HG02970 (cell line): ENCODE results near the gene TTLL11.

Experiments used
- ATAC-seq: cut with Tn5 transposase; IDR thresholded peaks from one replicate; pipeline ENCODE4 v1.9.1; 2021; ENCODE audit warnings: mild to moderate bottlenecking, moderate library complexity, moderate number of reproducible peaks; ENCODE audit not compliant: unreplicated experiment, low FRiP score

Gene TTLL11

DNA sequence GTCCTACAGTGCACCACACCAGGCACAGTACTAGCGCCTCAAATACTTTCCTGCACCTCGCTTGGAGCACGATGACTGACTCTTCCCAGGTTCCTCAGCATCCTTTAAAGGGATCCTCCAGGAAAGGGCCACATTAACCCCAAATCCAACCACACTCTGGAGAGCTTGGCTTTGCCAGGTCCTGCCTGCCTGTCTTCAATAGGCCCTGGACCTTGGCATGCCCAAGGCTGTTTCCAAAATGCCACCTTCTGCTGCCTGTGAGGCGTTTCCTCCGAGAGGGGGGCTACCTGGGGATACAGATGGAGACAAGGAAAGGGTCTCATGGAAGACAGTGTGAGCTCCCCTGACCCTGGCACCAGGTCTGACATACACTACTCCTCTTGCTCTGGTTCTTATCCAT, 271.8 kb downstream of the TTLL11 start:
- no peak for ATAC-seq

DNA sequence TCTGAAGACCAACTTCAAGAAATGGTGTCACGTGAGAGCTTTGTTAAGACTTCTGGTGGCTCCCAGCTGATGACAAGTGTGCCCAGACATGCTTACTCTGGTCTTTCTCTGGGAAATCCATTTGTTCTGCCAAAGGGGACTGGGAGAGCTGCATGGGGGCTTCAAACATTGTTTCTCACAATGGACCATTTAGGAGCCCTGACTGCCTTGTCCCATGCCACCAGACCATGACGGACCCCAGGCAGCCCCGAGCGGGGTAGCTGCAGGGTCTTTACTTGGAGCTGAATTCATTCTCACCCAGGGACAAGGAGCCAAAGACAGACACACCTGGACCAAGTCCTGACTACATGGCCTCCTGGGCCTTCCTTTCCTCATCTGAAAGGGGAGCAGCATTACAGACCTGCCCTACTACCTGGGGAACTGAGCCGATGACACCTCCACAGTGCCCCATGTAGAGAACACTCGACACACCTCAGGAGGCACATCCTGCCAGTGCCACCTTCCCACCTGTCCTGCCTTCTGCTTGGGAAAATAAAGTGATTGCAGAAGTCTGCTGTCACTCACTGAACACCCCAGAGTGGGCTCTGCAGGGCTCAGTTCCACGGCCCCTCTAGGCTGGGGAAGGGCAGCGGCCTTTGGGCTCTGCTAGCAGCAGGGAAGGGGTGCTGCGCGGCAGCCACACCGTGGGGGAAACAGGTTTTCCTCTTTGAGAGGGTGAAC, 272.7 kb downstream of the TTLL11 start:
- no peak for ATAC-seq

DNA sequence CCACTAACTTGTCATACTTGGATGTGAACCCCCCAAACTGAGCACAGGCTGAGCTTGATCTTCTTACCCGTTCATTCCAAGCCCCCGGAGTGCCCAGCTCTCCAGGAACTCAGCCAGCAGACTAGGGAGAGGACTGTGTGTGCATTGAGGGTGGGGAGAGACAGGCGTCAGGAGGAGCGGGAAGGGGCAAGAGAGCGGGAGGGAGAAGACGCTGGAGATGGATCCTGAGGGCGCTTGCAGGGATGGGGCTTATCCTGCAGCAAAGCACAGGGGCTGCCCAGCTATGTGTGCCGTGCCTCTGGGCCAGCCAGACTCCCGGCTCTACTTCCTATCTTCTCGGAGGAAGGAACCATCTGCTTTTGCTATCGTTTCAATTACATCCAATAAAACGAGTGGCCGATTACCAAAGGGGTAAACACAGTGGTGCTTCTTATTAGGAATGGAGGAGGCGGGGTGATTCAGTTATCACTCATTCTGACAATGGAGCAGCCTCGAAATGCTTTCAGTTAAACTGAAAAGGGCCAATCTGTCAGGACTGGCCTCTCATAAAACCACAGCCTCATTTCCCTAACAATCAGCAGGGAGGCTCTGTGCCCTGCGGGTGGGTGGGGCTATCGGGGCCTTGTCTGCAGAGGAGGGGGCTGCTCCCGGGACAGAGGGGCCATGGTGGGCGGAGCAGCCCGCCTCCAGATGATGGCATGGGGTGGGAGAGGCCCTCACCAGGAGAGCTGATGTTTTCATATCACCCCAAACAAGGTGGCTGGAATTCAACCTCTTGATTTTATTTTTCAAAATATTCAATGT, 273.5 kb downstream of the TTLL11 start:
- ATAC-seq = no peak

DNA sequence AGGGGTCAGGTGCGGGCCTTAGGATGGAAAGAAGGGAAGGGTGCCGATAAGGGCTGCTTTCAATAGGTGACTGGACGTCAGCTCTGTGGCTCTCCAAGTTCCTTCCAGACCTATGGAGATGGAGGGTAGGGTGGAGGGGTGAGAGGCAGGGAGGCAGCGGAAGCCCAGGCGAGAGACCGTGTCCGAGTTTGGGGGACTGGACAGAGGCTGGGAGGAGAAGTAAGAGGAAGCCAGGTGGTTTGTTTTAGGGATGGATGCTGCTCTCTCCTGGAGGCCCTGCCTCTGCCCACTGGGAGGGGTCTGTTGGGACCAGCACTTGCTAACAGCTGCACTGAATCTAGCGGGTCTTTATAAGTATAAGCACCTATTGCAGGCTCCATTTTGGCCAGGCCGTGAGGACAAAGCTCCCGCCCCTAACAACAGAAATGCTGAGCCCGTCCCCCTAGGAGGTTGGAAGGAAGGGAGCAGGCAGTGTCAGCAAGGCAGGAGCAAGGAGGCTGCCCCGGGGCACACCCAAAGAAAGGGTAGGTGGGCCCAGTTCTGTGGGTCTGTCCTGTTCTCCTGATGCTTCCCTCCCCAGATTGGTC, 274.2 kb downstream of the TTLL11 start:
- ATAC-seq = no peak

DNA sequence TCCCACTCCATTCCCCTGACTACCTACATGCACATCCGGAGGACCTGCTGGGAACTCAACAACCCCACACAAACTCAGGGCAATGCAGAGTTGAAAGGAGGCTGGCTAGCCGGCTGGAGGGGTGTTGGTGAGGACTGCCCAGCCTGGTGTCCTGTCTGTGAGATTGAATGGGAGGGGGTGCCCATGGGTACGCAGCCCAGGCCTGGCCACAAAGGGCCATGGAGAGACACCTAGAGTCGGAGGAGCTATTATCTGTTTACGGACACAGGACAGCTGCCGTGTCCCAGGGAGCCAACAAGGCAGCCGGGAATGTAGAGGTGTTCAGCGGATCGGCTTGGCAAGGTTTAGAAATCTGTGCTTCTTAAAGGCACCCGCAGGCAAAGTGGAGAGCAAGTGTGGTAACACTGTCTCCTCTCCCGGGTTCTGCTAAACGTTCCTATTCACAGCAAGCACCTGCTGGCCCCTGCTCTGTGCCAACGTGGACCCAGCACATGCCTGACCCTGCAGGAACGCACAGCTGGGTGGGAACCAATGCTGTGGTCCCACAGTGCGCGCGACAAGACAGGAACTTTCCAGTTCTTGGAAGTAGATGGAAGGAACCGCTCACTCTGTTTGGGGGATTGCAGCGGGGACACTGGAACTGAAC, 275.0 kb downstream of the TTLL11 start:
- ATAC-seq = no peak

DNA sequence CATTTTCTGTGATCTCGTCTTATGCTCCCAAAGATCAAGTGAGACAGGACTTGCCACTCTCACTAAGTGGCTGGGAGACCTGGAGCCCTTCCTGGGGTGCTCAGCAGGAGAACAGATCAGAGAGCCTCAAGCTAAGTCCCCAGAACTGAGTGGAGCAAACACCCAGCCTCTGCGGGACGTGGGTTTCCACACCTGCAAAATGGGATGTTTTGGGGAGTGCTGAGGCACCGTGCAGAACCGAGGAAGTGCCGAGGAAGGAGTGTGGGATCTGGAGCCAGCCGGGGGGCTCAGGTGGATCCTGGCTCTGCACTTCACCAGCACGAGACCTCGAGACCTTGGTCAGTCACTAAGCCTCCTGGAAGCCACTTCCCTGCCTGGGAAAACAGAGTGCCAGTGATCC, 275.6 kb downstream of the TTLL11 start:
- no peak for ATAC-seq

DNA sequence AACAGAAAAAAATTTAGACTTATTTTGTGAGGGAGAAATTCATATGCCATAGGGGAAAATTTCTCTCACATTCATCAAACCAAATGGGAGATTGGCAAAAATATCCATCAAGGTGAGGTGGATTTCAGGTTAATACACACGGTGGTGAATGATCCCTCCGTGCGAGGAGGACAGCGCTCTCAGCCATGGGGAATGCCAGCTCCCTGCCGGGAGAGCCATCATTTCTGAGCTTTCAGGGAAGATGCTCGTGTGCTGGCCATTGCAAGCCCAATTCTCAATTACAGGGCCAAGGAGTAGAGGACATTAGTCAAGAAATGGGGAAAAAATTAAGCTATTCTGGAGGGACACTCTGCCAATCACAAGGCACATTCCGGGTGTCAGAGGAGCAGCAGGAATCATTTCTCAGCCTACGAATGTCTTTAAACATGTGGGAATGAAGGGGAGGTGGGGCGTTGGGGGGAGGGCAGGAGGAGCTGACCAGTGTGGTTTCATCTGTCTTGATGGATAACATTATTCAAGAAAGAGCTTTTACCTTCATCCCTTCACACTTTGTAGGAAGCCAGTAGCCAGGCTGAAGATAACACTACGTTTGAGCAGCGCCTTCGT, 276.2 kb downstream of the TTLL11 start:
- ATAC-seq = no peak

DNA sequence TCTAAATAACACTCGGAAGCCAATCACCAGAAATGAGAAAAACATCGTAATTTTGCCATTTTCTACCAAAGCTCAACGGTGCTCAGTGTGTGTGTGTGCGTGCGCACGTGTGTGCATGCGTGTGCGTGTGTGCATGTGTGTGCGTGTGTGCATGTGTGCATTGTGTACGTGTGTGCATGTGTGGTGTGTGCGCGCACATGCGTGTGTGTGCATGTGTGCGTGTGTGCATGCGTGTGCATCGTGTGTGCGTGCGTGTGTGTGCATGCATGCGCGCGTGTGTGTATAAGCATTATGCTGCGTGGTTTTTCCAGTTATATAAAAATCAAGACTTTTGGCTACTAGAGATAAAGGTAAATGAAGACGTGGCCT, 276.7 kb downstream of the TTLL11 start:
- ATAC-seq = no peak

DNA sequence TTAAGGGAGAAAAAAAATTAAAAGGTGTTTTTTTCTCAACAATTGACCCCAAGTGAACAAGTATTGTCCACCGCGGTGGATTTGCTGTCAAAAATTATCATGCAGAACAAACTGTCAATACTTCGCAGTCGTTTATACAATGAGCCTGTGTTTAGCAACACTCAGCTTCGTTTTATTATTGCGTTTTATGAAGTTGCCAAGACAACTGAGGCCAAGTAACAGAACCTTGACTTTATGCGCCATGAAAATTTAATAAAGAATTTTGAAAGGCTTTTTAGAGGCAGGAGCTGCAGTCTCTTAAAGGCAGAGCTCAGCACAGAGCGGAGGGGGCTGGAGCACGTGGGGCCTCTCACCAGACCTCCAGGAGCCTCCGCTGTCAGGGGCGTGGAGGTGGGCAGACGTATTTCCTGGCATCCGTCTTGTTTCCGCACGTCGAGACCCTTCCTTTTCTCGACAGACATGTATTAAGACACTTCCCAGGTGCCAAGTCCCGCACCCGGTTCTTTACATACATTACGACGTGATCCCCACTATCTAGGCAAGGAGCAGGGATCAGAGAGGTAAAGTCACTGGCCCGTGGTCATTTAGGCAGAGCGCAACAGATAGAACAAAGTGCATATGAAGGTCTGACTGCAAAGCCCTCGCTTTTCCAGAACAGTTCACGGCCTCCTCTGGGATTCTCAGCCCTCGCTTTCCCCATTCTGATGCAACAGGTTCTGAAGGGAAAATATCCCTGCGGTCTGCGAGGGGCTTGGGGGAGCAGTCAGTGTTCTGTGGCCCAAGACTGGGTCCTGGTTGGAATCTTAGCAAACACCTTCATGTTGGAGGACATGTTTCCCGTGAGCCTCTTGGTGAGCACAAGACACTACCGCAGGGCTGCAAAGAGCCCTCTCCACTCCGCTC, 277.3 kb downstream of the TTLL11 start:
- ATAC-seq = no peak

DNA sequence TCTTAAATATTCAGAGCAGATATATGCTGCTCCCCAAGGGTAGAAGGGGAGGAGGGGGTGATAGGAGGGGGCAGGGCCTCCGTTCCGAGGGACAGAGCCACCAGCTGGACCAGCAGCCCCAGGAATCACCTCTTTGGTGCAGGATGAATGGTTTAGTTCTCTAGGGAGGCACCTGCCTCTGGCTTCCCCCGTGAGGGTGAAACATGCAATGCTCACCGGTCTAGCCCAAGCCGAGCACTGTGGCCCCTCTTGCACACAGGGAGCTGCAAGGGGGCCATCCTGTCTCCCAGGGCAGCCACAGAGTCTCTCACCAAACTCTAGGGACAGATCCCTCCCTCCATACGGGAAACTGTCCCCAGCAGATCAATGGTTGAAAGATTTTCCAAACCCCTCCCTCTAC, 278.0 kb downstream of the TTLL11 start:
- no peak for ATAC-seq

DNA sequence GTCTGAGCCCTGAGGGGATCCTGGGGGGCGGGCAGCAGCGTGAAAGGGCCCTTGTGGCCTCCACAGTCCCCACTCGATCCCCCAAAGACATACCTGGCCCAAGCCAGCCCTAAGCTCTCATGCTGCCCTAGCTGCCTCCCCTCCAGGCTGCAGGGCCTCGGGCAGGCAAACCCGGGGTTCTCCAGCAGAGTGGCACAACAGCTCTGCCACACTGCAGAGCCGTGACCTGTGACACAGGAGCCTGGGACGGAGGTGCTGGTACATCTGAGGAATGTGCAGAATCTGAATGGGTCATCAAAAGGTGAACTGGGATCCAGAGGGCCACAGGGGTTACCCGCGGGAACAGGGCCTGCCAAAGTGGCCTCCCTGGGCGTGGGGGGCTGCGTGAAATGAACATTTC, 278.5 kb downstream of the TTLL11 start:
- ATAC-seq = no peak

DNA sequence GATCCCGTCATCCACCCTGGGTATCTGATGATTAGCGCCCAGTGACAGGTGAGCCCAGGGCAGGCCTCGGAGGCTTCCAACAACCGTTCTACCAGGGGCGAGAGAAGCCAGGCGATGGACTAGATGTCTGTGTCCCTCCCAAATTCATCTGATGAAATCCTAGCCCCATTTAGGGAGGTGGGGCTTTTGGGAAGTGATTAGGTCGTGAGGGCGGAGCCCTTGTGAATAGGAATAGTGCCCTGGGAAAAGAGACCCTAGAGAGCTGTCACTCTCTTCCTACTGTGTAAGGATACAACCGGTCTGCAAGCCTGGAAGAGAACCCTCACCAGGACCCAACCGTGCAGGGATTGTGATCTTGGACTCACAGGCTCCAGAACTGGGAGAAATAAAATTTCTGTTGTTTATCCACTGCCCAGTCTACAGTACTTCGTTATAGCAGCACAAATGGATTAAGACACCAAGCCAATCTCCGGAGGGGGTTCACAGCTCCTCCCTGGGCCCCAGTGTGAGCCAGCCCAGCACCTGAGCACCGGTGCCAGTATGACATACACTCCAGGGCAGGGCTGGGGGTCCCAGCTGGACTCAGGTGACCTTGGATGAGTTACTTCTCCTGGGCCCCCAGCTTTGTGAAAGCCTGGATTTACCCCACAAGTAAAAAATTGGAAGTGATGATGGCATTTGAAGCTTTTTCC, 279.4 kb downstream of the TTLL11 start:
- no peak for ATAC-seq

DNA sequence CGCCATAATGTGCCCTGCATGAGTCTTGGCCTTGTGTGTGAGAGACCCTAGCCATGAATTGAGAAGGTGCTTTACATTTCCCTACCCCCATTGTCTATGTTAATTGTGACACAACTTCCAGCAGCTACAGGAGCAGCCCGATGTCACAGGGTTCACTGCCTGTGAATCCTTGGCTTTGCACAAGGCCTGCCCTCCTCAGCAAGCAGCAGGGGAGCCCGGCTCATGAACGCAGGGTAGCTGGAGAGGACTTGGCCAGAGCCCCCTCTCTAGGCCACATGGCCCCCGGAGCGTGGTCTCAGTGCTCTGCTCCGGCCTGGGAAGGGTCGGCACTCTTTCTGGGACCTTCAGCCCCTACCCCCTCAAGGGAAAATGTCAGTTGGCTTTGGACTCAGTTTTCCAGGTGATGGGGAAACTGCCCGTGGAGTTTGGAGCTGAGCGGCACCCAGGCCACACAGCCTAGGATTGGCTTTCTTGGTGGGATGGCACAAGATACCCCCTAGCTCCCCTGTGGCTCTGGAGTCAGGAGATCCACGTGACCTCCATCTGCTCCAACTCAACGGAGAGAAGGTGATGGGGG, 280.9 kb downstream of the TTLL11 start:
- no peak for ATAC-seq

DNA sequence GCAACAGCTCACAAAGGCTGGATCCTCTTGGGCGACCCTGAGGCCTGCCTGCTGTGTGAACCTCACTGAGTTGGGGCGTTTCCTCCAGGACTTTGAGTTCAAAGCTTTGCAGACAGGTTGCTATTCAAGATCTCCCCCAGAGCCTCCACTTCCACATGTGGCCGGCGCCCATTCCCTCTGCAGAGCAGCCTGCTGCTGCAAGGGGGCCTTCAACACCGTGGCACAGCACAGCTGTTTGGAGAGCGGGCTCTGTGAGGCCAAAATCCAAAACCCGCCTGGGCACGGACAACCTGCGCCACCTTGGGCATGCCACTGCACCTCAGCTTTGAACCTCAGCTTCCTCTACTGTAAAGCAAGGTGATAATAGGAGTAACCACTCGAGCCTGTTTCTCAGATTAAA, 281.4 kb downstream of the TTLL11 start:
- no peak for ATAC-seq

DNA sequence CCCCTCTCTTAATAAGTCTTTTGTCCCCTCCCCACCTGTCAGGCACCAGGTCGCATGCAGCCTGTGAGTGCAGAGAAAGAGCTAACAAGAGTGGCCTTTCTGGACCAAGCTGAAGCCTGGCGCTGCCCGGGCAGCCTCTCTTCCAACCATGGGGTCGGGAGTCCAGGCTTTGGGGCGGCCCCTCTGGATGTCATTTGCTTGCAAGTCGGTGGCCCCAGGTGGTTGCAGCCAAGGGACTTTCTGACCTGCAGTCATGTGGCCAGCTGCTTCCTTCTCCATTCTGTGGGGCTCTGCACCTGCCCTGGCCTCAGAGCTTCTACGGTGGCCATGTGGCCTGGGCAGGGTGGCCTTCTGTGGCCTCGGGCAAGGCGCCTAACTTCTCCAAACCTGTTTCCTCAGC, 282.0 kb downstream of the TTLL11 start:
- ATAC-seq = no peak

DNA sequence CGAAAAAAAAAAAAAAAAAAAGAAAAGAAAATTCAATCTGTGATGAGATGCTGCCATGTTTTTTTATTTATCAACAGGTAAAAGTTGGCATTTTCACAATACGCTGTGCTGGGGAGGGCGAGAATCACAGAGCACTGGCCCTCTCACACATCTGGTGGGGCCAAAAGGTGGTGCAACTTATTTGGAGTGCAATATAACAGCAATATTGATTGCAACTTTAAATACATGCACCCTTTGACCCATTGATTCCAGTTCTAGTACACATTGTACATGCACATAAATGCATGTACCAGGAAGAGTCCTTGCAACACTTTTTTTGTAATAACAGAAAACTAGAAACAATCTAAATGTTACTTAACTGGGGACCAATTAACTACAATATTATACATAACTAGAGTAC, 282.6 kb downstream of the TTLL11 start:
- ATAC-seq = no peak

DNA sequence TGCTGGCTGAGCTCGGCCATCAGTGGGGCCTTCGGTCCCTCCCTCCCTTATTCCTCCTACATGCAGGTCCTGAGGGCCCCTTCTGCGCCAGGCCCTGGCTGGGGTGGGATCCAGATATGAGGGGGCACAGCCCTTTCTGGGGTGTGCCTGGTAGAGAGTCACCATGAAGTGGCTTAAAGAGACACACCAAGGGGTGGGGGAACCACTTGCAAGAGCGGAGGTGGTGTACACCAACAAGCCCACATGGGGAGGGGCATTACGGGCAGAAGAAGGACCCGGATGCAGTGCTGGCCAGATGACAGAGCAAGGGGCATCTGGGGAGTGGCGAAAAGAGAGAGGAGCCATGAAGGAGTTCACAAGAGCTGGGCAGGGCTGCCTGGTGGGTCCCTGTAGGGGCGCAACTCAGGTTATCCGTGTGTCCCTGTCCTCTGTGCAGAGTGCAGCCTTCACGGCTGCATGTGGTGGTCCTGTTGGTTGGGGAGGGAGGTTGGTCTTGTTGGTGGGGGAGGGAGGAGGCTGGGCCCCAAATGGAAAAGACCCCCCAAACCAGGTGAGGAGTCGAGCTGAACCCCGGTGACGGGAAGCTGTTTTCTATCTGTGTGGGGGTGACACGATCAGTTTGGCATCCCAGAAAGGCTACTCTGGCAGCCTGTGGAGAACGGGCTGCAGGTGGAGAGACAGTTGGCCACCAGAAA, 283.6 kb downstream of the TTLL11 start:
- ATAC-seq = no peak

DNA sequence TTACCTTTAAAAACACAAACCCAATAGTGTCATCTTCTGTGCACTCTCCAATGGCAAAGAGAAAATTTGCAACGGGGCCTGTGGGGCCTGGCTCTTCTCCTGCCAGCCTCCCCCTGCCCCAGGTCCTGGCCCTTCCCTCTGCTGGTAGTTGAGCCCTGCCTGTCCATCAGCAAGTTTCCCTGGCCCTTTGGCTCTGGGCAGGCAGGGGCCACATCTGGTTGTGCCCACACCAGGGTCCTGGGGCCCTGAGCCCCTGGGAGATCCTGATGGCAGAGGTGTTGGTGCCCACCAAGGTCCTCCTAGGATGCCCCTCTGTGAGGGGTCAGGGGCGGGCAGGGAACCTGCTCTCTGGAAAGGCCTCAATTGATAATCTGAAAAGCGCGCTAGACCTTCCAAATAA, 284.3 kb downstream of the TTLL11 start:
- ATAC-seq = no peak
